Activated T-helper 2 cell treated with anti-CD3 and anti-CD28 coated beads, Interferon-gamma antibody, Interleukin-2, Interleukin-4, amounts not matched to agents 10 μg/mL and 5 μg/mL and 100 μg/mL, durations not matched to agents 14 hours and 24 hours and 36 hours (primary cell): ENCODE results near the gene BNIP5. TPM values are rescaled to one million over a fixed set of nuclear protein-coding genes. Genes with fewer than 3 reads are reported as not detected.
"Not testable (repeated sequence)": the region's sequence is repeated elsewhere in the genome, so short reads cannot be mapped to it uniquely, and the experiment has no call there.

Experiments
- DNase-seq: peaks from one replicate; pipeline ENCODE4 v3.0.0; 2021; ENCODE audit warnings: low spot score
- H3K27ac Mint-ChIP-seq: one replicate; pipeline ENCODE4 v1.8.0; 2021; ENCODE audit warnings: mixed read lengths
- H3K27me3 Mint-ChIP-seq: one replicate; pipeline ENCODE4 v1.8.0; 2021; ENCODE audit warnings: low read depth, mixed read lengths
- H3K36me3 Mint-ChIP-seq: one replicate; pipeline ENCODE4 v1.8.0; 2021; ENCODE audit warnings: low read depth, mixed read lengths
- H3K4me1 Mint-ChIP-seq: one replicate; pipeline ENCODE4 v1.8.0; 2021; ENCODE audit warnings: low read depth, mixed read lengths
- H3K4me3 Mint-ChIP-seq: one replicate; pipeline ENCODE4 v1.8.0; 2021; ENCODE audit warnings: low read depth, mild to moderate bottlenecking, moderate library complexity, mixed read lengths
- H3K9me3 Mint-ChIP-seq: one replicate; pipeline ENCODE4 v1.8.0; 2021; ENCODE audit warnings: mixed read lengths
- intact Hi-C: fragments of 100-400 bp; cut with micrococcal nuclease; formaldehyde crosslinking; loops from one replicate; pipeline ENCODE4 v1.15.1; 2023
- total RNA-seq: library from RNA; stranded (reverse); gene quantifications from 2 replicates; pipeline ENCODE4 v1.2.3, GENCODE V29; 2022

Gene BNIP5
- total RNA-seq, 1 donor from 2014 or later = not detected

GRCh38 chr6:36374194-36374593, 37.5 kb upstream of the BNIP5 start:
- H3K27ac Mint-ChIP-seq = no peak overlapping the region
- H3K4me1 Mint-ChIP-seq = no peaks in the 10 kb centered on the region
- no peak overlapping the region for H3K4me3 Mint-ChIP-seq
- H3K36me3 Mint-ChIP-seq = no peaks in the 10 kb centered on the region
- peaks cover 9% of the 10 kb centered on the region for H3K27me3 Mint-ChIP-seq
- H3K9me3 Mint-ChIP-seq = no peaks in the 10 kb centered on the region
- no peak for DNase-seq
- intact Hi-C loops = no loop called here

- Mint-ChIP-seq H3K27me3 (peaks cover 9% of the 10 kb centered on the region), H3K36me3 (no peaks in the 10 kb centered on the region), H3K4me3 (no peak overlapping the region), H3K9me3 (no peaks in the 10 kb centered on the region), H3K4me1 (no peaks in the 10 kb centered on the region), H3K27ac (no peak overlapping the region)
- DNase-seq = no peak
- intact Hi-C loops = no loop called here
Observed at GRCh38 chr6:36373368-36374019, 36.8 kb upstream of the BNIP5 start.

- Mint-ChIP-seq H3K4me3 (no peak overlapping the region), H3K36me3 (no peaks in the 10 kb centered on the region), H3K4me1 (no peaks in the 10 kb centered on the region), H3K27ac (no peak overlapping the region), H3K27me3 (peaks cover 9% of the 10 kb centered on the region), H3K9me3 (no peaks in the 10 kb centered on the region)
- intact Hi-C loops = no loop called here
- no peak for DNase-seq
Observed at GRCh38 chr6:36372088-36372487, 35.4 kb upstream of the BNIP5 start.

GRCh38 chr6:36371211-36371610, 34.5 kb upstream of the BNIP5 start:
- Mint-ChIP-seq H3K27me3 (peaks cover 9% of the 10 kb centered on the region), H3K4me3 (no peak overlapping the region), H3K4me1 (no peaks in the 10 kb centered on the region), H3K36me3 (no peaks in the 10 kb centered on the region), H3K27ac (no peak overlapping the region), H3K9me3 (no peaks in the 10 kb centered on the region)
- intact Hi-C loops = no loop called here
- DNase-seq = no peak

- Mint-ChIP-seq H3K27ac (no peak overlapping the region), H3K4me1 (no peaks in the 10 kb centered on the region), H3K36me3 (no peaks in the 10 kb centered on the region)
Observed at GRCh38 chr6:36370638-36371037, 34.0 kb upstream of the BNIP5 start.

GRCh38 chr6:36368921-36369865, 32.5 kb upstream of the BNIP5 start:
- intact Hi-C loops = no loop called here
- H3K4me3 Mint-ChIP-seq = no peak overlapping the region

More at GRCh38 chr6:36370638-36371037, 34.0 kb upstream of the BNIP5 start:
- H3K4me3 Mint-ChIP-seq = no peak overlapping the region
- H3K27me3 Mint-ChIP-seq = peaks cover 9% of the 10 kb centered on the region
- no peaks in the 10 kb centered on the region for H3K9me3 Mint-ChIP-seq
- intact Hi-C loops = no loop called here
- no peak for DNase-seq

GRCh38 chr6:36368421-36368820, 31.7 kb upstream of the BNIP5 start:
- H3K9me3 Mint-ChIP-seq = no peaks in the 10 kb centered on the region
- peaks cover 6% of the 10 kb centered on the region for H3K4me1 Mint-ChIP-seq
- intact Hi-C loops = no loop called here
- peaks cover 9% of the 10 kb centered on the region for H3K27me3 Mint-ChIP-seq
- DNase-seq = no peak
- H3K4me3 Mint-ChIP-seq = no peak overlapping the region
- no peaks in the 10 kb centered on the region for H3K36me3 Mint-ChIP-seq
- no peak overlapping the region for H3K27ac Mint-ChIP-seq

More at GRCh38 chr6:36368921-36369865, 32.5 kb upstream of the BNIP5 start:
- Mint-ChIP-seq H3K4me1 (peaks cover 6% of the 10 kb centered on the region), H3K9me3 (no peaks in the 10 kb centered on the region), H3K27ac (no peak overlapping the region), H3K36me3 (no peaks in the 10 kb centered on the region), H3K27me3 (peaks cover 9% of the 10 kb centered on the region)
- DNase-seq = no peak

- Mint-ChIP-seq H3K36me3 (no peaks in the 10 kb centered on the region), H3K9me3 (no peaks in the 10 kb centered on the region), H3K4me1 (peaks cover 6% of the 10 kb centered on the region), H3K27me3 (peaks cover 7% of the 10 kb centered on the region), H3K4me3 (no peak overlapping the region), H3K27ac (no peak overlapping the region)
- DNase-seq = no peak
- intact Hi-C loops = no loop called here
Observed at GRCh38 chr6:36367743-36368142, 31.1 kb upstream of the BNIP5 start.

GRCh38 chr6:36364669-36365479, 28.2 kb upstream of the BNIP5 start:
- no peak for DNase-seq
- Mint-ChIP-seq H3K9me3 (no peaks in the 10 kb centered on the region), H3K4me1 (peaks cover 10% of the 10 kb centered on the region), H3K27ac (no peak overlapping the region), H3K36me3 (no peaks in the 10 kb centered on the region), H3K4me3 (no peak overlapping the region), H3K27me3 (peaks cover 3% of the 10 kb centered on the region)
- intact Hi-C loops = loop anchor here (5.0 kb wide), 1 partner anchor 243 kb away; no protein-coding TSS in a partner anchor

- H3K4me3 Mint-ChIP-seq, H3K9me3 Mint-ChIP-seq, DNase-seq, H3K27ac Mint-ChIP-seq, H3K27me3 Mint-ChIP-seq, H3K36me3 Mint-ChIP-seq: not testable (repeated sequence)
- intact Hi-C loops = loop anchor here (5.0 kb wide), 1 partner anchor 242 kb away; no protein-coding TSS in a partner anchor
- H3K4me1 Mint-ChIP-seq = peaks cover 11% of the 10 kb centered on the region
Observed at GRCh38 chr6:36364061-36364635, 27.5 kb upstream of the BNIP5 start.

- not testable (repeated sequence) for H3K27ac Mint-ChIP-seq, H3K27me3 Mint-ChIP-seq, H3K9me3 Mint-ChIP-seq, H3K4me3 Mint-ChIP-seq, DNase-seq, H3K36me3 Mint-ChIP-seq
- intact Hi-C loops = loop anchor here (5.0 kb wide), 1 partner anchor 241 kb away; no protein-coding TSS in a partner anchor
- H3K4me1 Mint-ChIP-seq = peaks cover 17% of the 10 kb centered on the region
Observed at GRCh38 chr6:36363371-36363752, 26.7 kb upstream of the BNIP5 start.
